ENCODE data around the gene HORMAD1.
"Not testable (repeated sequence)": the region's sequence is repeated elsewhere in the genome, so short reads cannot be mapped to it uniquely, and the experiment has no call there.

Gene HORMAD1

GRCh38 chr1:150720703-150721102, at the start of gene HORMAD1:
HORMAD1 (minus strand) TSS chr1:150720895; CDS start chr1:150719505, 1,390 bp downstream.
- no peak for DNase-seq (ENCODE audit: low spot score)

- DNase-seq (ENCODE audit: low spot score): not testable (repeated sequence)
Measured at GRCh38 chr1:150767704-150768103, 47.0 kb upstream of the HORMAD1 start.

GRCh38 chr1:150765977-150766301, 45.2 kb upstream of the HORMAD1 start:
- not testable (repeated sequence) for DNase-seq (ENCODE audit: low spot score)

GRCh38 chr1:150765296-150765976, 44.7 kb upstream of the HORMAD1 start, which contains the start of gene CTSS:
CTSS (minus strand) TSS chr1:150765778; CDS start chr1:150764763, 1,015 bp downstream.
- DNase-seq (ENCODE audit: low spot score): no peak

- DNase-seq (ENCODE audit: low spot score): no peak
Measured at GRCh38 chr1:150764617-150765101, 44.0 kb upstream of the HORMAD1 start.

GRCh38 chr1:150763018-150763417, 42.3 kb upstream of the HORMAD1 start:
- DNase-seq (ENCODE audit: low spot score): no peak

GRCh38 chr1:150762552-150762951, 41.9 kb upstream of the HORMAD1 start:
- DNase-seq (ENCODE audit: low spot score): no peak

- DNase-seq (ENCODE audit: low spot score): no peak
Measured at GRCh38 chr1:150761801-150762200, 41.1 kb upstream of the HORMAD1 start.

GRCh38 chr1:150760013-150760412, 39.3 kb upstream of the HORMAD1 start:
- no peak for DNase-seq (ENCODE audit: low spot score)

GRCh38 chr1:150753416-150753815, 32.7 kb upstream of the HORMAD1 start:
- DNase-seq (ENCODE audit: low spot score): no peak

GRCh38 chr1:150751443-150751842, 30.7 kb upstream of the HORMAD1 start:
- no peak for DNase-seq (ENCODE audit: low spot score)

GRCh38 chr1:150749720-150750311, 29.1 kb upstream of the HORMAD1 start:
- no peak for DNase-seq (ENCODE audit: low spot score)

GRCh38 chr1:150748878-150749719, 28.4 kb upstream of the HORMAD1 start:
- DNase-seq (ENCODE audit: low spot score): no peak

GRCh38 chr1:150730130-150730721, 9.5 kb upstream of the HORMAD1 start:
- no peak for DNase-seq (ENCODE audit: low spot score)

GRCh38 chr1:150724336-150724735, 3.6 kb upstream of the HORMAD1 start:
- DNase-seq (ENCODE audit: low spot score): no peak

GRCh38 chr1:150720098-150720497, 597 bp downstream of the HORMAD1 start:
- DNase-seq (ENCODE audit: low spot score): no peak

GRCh38 chr1:150718225-150718891, 2.3 kb downstream of the HORMAD1 start:
- no peak for DNase-seq (ENCODE audit: low spot score)

- DNase-seq (ENCODE audit: low spot score): not testable (repeated sequence)
Measured at GRCh38 chr1:150709031-150709430, 11.7 kb downstream of the HORMAD1 start.

- DNase-seq (ENCODE audit: low spot score): no peak
Measured at GRCh38 chr1:150708595-150708994, 12.1 kb downstream of the HORMAD1 start.

- no peak for DNase-seq (ENCODE audit: low spot score)
Measured at GRCh38 chr1:150706091-150706490, 14.6 kb downstream of the HORMAD1 start.

- DNase-seq (ENCODE audit: low spot score): no peak
Measured at GRCh38 chr1:150703427-150703826, 17.3 kb downstream of the HORMAD1 start.

Measured in COLO829 (cell line).